Trophoblast cell (in vitro differentiated cells and primary cell): Measurements from ENCODE around the gene CTSZ.
A peak's percentile ranks its signal among the peaks of the same experiment; 100 is the strongest.
"Not testable (repeated sequence)": the region's sequence is repeated elsewhere in the genome, so short reads cannot be mapped to it uniquely, and the experiment has no call there.

ENCODE experiments used
- DNase-seq, 2 donors: peaks; one replicate each; pipeline ENCODE4 v3.0.0-alpha.2; 2016
- H2AFZ ChIP-seq: 2 replicates; pipeline ENCODE4 v1.6.1; 2013; ENCODE audit warnings: low read length, moderate library complexity, mild to moderate bottlenecking; ENCODE audit not compliant: insufficient read depth, poor library complexity
- H2AK5ac ChIP-seq: 2 replicates; pipeline ENCODE4 v1.6.1; 2013; ENCODE audit warnings: mild to moderate bottlenecking, low read length
- H2BK120ac ChIP-seq: 2 replicates; pipeline ENCODE4 v1.6.1; 2013; ENCODE audit warnings: low read length, mild to moderate bottlenecking, moderate library complexity; ENCODE audit not compliant: insufficient read depth, poor library complexity
- H2BK12ac ChIP-seq: 2 replicates; pipeline ENCODE4 v1.6.1; 2013; ENCODE audit warnings: mild to moderate bottlenecking, low read length, moderate library complexity
- H2BK5ac ChIP-seq: 2 replicates; pipeline ENCODE4 v1.6.1; 2013; ENCODE audit warnings: low read length, low read depth, moderate library complexity, mild to moderate bottlenecking; ENCODE audit not compliant: poor library complexity
- H3K14ac ChIP-seq: 2 replicates; pipeline ENCODE4 v1.6.1; 2013; ENCODE audit warnings: mild to moderate bottlenecking, low read length
- H3K18ac ChIP-seq: 2 replicates; pipeline ENCODE4 v1.6.1; 2013; ENCODE audit warnings: mild to moderate bottlenecking, low read length
- H3K23ac ChIP-seq: 2 replicates; pipeline ENCODE4 v1.6.1; 2013; ENCODE audit warnings: low read length
- H3K27ac ChIP-seq: 2 replicates; pipeline ENCODE4 v1.5.1; 2013; ENCODE audit warnings: low read depth, mild to moderate bottlenecking, inconsistent platforms, low read length, moderate library complexity
- H3K27me3 ChIP-seq: 2 replicates; pipeline ENCODE4 v1.6.1; 2013; ENCODE audit warnings: inconsistent platforms, mild to moderate bottlenecking, low read length, moderate library complexity; ENCODE audit not compliant: insufficient read depth
- H3K36me3 ChIP-seq, 2 experiments: 1 replicate in 1 of 2; 2 replicates in 1 of 2; pipeline ENCODE4 v1.6.1; 2013; ENCODE audit warnings: low read length in 2 of 2, mild to moderate bottlenecking in 2 of 2, moderate library complexity in 1 of 2; ENCODE audit not compliant: insufficient read depth in 2 of 2, control insufficient read depth in 1 of 2
- H3K4ac ChIP-seq: 2 replicates; pipeline ENCODE4 v1.6.1; 2013; ENCODE audit warnings: low read depth, mild to moderate bottlenecking, low read length, moderate library complexity
- H3K4me1 ChIP-seq, 2 experiments: 1 replicate in 1 of 2; 2 replicates in 1 of 2; pipeline ENCODE4 v1.6.1; 2013; ENCODE audit warnings: low read length in 2 of 2, mild to moderate bottlenecking in 2 of 2, moderate library complexity in 1 of 2; ENCODE audit not compliant: insufficient read depth in 2 of 2, control insufficient read depth in 1 of 2
- H3K4me2 ChIP-seq: 2 replicates; pipeline ENCODE4 v1.6.1; 2013; ENCODE audit warnings: inconsistent platforms, mild to moderate bottlenecking, low read length, moderate library complexity
- H3K4me3 ChIP-seq: 2 replicates; pipeline ENCODE4 v1.5.1; 2013; ENCODE audit warnings: mild to moderate bottlenecking, low read depth, low read length, inconsistent platforms
- H3K79me1 ChIP-seq: one replicate; pipeline ENCODE4 v1.6.1; 2013; ENCODE audit warnings: low read length
- H3K79me2 ChIP-seq: 2 replicates; pipeline ENCODE4 v1.6.1; 2013; ENCODE audit warnings: low read length, mild to moderate bottlenecking; ENCODE audit not compliant: control insufficient read depth, insufficient read depth, poor library complexity
- H3K9ac ChIP-seq: 2 replicates; pipeline ENCODE4 v1.6.1; 2013; ENCODE audit warnings: mild to moderate bottlenecking, low read length
- H3K9me3 ChIP-seq: 2 replicates; pipeline ENCODE4 v1.6.1; 2013; ENCODE audit warnings: low read depth, mild to moderate bottlenecking, control low read depth, inconsistent platforms, low read length; ENCODE audit not compliant: insufficient read depth
- H4K12ac ChIP-seq: 2 replicates; pipeline ENCODE4 v1.6.1; 2013; ENCODE audit warnings: low read depth, mild to moderate bottlenecking, low read length, moderate library complexity
- H4K8ac ChIP-seq: 2 replicates; pipeline ENCODE4 v1.6.1; 2013; ENCODE audit warnings: low read depth, mild to moderate bottlenecking, low read length, moderate library complexity
- H4K91ac ChIP-seq: one replicate; pipeline ENCODE4 v1.6.1; 2013; ENCODE audit warnings: low read depth, mild to moderate bottlenecking, low read length, moderate library complexity
- WGBS: extraction: QIAGEN DNeasy Blood & Tissue Kit; methylation state at CpG from one replicate; pipeline ENCODE4 v1.1.7; 2013; ENCODE audit warnings: missing lambda C conversion rate; ENCODE audit not compliant: insufficient read length, insufficient coverage; ENCODE audit errors: extremely low coverage; 5-methylcytosine and 5-hydroxymethylcytosine counted together

CTSZ gene

DNA sequence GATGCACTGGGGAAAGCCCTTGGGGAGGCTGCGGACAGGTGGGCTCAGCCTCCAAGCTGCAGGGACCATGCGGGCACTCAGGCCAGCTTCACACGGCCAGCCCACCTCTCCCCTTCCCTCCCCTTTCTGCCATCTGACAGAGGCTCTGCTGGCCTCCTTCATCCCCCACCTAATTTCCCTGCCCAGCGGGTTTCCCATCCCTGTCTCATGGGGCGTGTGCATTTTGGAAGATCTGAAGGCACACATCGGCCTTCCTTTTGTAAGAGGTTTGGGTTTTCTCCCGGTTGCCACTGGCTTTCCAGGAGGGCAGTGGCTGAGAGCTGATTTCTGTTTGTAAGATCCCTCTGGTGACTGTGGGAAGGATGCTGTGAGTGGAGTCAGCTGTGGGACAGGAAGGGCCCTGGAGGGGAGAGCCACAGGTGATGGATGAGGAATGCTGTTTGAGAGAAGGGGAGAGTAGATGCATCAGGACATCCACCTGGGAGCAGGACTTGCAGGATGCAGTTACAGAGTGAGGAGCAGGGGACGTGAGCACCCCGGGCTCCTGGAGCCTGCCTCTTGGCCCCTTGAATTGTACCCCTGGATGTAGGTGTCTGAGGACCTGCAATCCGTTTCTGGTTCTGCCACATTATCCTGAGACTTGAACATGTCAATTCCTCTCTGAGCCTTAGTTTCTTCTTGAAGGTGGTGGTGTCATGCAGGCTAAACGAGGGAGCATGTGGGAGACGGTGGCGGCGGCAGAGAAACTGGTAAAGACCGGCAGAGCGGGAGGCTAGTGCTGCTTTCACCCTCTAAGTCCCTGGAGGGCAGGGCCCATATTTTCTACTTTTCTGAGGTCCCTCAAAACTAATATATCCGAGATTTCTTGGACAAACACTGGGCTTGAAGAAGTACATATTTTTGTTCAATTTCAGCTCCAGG lies 6.2 kb upstream of the CTSZ start:
- H3K27me3 ChIP-seq, result no peaks in the 10 kb centered on the region
- no peak overlapping the region for H2BK5ac ChIP-seq
- no peak overlapping the region for H3K4me3 ChIP-seq
- no peak overlapping the region for H3K14ac ChIP-seq
- no peaks in the 10 kb centered on the region for H3K79me2 ChIP-seq
- no peak overlapping the region for H3K27ac ChIP-seq
- H4K91ac ChIP-seq, result peak overlapping the region; percentile 33
- no peak overlapping the region for H3K9ac ChIP-seq
- H3K79me1 ChIP-seq, result peaks cover 14% of the 10 kb centered on the region
- no CpG with 5 or more reads among the region's 17 CpGs for WGBS
- H3K36me3 ChIP-seq, result no peaks in the 10 kb centered on the region
- H4K12ac ChIP-seq, result no peak overlapping the region
- peak overlapping the region; percentile 23 for H2BK120ac ChIP-seq
- H2BK12ac ChIP-seq, result peak overlapping the region; percentile 51
- no peak overlapping the region for H3K18ac ChIP-seq
- no peak for DNase-seq
- no peak overlapping the region for H3K23ac ChIP-seq
- no peaks in the 10 kb centered on the region for H3K9me3 ChIP-seq
- no peak overlapping the region for H2AFZ ChIP-seq
- no peak overlapping the region for H3K4me2 ChIP-seq
- no peak overlapping the region for H4K8ac ChIP-seq
- H3K4ac ChIP-seq, result no peak overlapping the region
- peaks cover 21 to 32% of the 10 kb centered on the region in 2 experiments for H3K4me1 ChIP-seq
- peak overlapping the region; percentile 39 for H2AK5ac ChIP-seq

DNA sequence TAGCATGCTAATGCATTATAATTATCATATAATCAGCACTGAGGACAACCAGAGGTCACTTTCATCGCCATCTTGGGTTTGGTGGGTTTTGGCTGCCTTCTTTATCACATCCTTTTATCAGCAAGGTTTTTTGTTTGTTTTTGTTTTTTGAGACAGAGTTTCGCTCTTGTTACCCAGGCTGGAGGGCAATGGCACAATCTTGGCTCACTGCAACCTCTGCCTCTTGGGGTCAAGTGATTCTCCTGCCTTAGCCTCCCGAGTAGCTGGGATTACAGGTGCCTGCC lies 4.8 kb upstream of the CTSZ start:
- H3K9me3 ChIP-seq, H3K27me3 ChIP-seq, H3K9ac ChIP-seq, H2AK5ac ChIP-seq, H3K23ac ChIP-seq, H3K18ac ChIP-seq, H3K4me2 ChIP-seq, H3K36me3 ChIP-seq, H3K4ac ChIP-seq, H3K27ac ChIP-seq, H4K8ac ChIP-seq, H2BK5ac ChIP-seq, H3K79me2 ChIP-seq, H4K12ac ChIP-seq, H2AFZ ChIP-seq, H3K4me3 ChIP-seq, DNase-seq, H3K14ac ChIP-seq: not testable (repeated sequence)
- Histone ChIP-seq H2BK120ac (peak overlapping the region; percentile 81), H3K4me1 (peaks cover 25 to 30% of the 10 kb centered on the region in 2 experiments), H2BK12ac (peak overlapping the region; percentile 37), H4K91ac (peak overlapping the region; percentile 82), H3K79me1 (peaks cover 21% of the 10 kb centered on the region)
- no CpG with 5 or more reads among the region's 3 CpGs for WGBS

DNA sequence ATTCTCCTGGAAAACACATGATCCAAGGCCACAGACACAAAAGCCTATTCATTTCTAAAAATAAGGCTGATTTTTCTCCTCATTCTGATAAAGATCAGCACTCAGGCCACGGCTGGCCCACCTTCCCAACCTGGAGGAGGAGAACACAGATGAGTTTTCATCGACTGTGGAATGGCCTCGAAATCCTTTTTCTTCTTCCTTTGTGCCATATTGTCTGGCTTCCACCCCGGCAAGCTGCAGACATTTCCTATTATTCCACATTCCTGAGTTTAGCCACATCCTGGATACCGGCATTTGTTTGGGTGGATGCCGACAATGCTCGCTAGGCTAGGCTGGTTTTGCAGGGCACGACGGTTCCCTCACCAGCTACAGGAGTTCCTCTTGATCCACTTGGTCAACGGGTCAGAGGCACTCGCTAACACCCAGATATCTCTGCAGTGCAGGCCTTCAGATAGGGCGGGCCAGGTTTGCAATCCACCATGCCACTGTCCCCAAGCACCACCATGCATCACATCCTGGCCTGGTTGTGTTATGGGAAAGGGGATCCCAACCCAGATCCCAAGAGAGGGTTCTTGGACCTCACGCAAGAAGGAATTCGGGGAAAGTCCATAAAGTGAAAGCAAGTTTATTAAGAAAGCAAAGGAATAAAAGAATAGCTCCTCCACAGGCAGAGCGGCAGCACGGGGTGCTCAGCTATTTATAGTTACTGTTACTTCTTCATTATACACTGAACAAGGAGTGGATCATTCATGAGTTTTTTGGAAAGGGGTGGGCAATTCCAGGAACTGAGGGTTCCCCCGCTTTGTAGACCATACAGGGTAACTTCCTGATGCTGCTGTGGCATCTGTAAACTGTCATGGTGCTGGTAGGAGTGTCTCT lies 4.2 kb upstream of the CTSZ start:
- Histone ChIP-seq H2AK5ac (no peak overlapping the region), H3K9ac (no peak overlapping the region), H3K9me3 (no peaks in the 10 kb centered on the region), H3K4me2 (no peak overlapping the region), H3K14ac (no peak overlapping the region), H2BK120ac (peak overlapping the region; percentile 81), H2BK12ac (peak overlapping the region; percentile 19), H3K36me3 (no peaks in the 10 kb centered on the region), H2AFZ (no peak overlapping the region), H3K4me1 (peaks cover 29 to 32% of the 10 kb centered on the region in 2 experiments), H3K4ac (no peak overlapping the region), H3K79me1 (peaks cover 26% of the 10 kb centered on the region), H4K8ac (no peak overlapping the region), H3K18ac (peak overlapping the region; percentile 38), H3K79me2 (peaks cover 7% of the 10 kb centered on the region), H3K27me3 (no peaks in the 10 kb centered on the region), H3K23ac (no peak overlapping the region), H2BK5ac (peak overlapping the region; percentile 78), H4K91ac (peak overlapping the region; percentile 82), H3K4me3 (no peak overlapping the region), H4K12ac (no peak overlapping the region), H3K27ac (peak overlapping the region; percentile 88)
- peak; percentile 42 to 72 for DNase-seq
- no CpG with 5 or more reads among the region's 17 CpGs for WGBS

DNA sequence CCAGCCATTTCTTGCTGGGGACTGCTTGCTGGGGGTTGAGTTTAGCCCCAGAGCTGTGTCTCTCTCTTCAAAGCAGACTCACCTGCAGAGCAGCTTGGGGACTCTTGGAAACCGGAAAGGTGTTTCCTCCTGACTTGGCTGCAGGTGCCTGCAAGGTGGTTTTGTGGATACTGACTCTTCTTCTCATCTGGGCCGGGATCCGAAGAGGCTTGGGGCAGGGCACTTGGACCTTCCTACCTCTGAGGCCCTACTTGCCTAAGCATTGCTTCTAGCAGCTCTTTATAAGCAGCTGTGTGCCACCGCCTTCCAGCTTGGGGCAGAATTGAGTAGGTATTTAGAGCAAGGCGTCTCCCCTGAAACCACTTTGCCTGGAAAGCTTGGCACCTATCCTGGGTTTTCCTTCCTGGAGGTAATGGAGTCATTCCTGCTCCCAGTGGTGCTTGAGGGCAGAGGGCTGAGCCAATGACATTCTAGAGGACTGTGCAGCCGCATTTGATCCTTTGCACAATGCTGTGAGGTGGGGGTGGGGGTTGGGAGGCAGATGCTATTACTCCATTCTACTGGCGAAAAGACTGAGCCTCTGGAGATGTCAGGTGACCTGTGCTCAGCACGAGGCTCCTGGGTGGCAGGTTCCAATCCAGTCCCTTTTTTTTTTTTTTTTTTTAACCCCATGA lies 3.4 kb upstream of the CTSZ start:
- Histone ChIP-seq H4K12ac (peak overlapping the region; percentile 22), H4K91ac (peak overlapping the region; percentile 95), H3K79me2 (peaks cover 7% of the 10 kb centered on the region), H2AFZ (peak overlapping the region; percentile 23), H3K36me3 (no peaks in the 10 kb centered on the region), H3K4me1 (peaks cover 29 to 33% of the 10 kb centered on the region in 2 experiments), H2AK5ac (peak overlapping the region; percentile 85), H3K79me1 (peaks cover 26% of the 10 kb centered on the region), H2BK120ac (peak overlapping the region; percentile 87), H4K8ac (peak overlapping the region; percentile 61), H3K14ac (peak overlapping the region; percentile 81), H3K23ac (no peak overlapping the region), H3K18ac (peak overlapping the region; percentile 54), H3K4me3 (no peak overlapping the region), H3K4me2 (no peak overlapping the region), H3K9me3 (no peaks in the 10 kb centered on the region), H3K4ac (peak overlapping the region; percentile 39), H2BK12ac (peak overlapping the region; percentile 94), H3K27ac (peak overlapping the region; percentile 88), H3K27me3 (no peaks in the 10 kb centered on the region), H2BK5ac (peak overlapping the region; percentile 90), H3K9ac (no peak overlapping the region)
- WGBS, result no CpG with 5 or more reads among the region's 8 CpGs
- peak; percentile 37 to 52 for DNase-seq
